Neural crest cell (in vitro differentiated cells): ENCODE measurements around the gene EPHA10. TPM values are rescaled to one million over a fixed set of nuclear protein-coding genes. Genes with fewer than 3 reads are reported as not detected.

ENCODE experiments used
- DNase-seq: peaks from one replicate; pipeline ENCODE4 v3.0.0; 2021; ENCODE audit warnings: low read depth, mixed read lengths, low spot score
- H3K27ac Mint-ChIP-seq: one replicate; pipeline ENCODE4 v1.8.0; 2021; ENCODE audit warnings: mild to moderate bottlenecking, mixed read lengths; ENCODE audit not compliant: unreplicated experiment
- H3K27me3 Mint-ChIP-seq: 2 replicates; pipeline ENCODE4 v1.8.0; 2021; ENCODE audit warnings: low read depth, mild to moderate bottlenecking, mixed read lengths
- H3K36me3 Mint-ChIP-seq: 2 replicates; pipeline ENCODE4 v1.8.0; 2021; ENCODE audit warnings: low read depth, mild to moderate bottlenecking, mixed read lengths
- H3K4me1 Mint-ChIP-seq: 2 replicates; pipeline ENCODE4 v1.8.0; 2021; ENCODE audit warnings: mixed read lengths
- H3K4me3 Mint-ChIP-seq: one replicate; pipeline ENCODE4 v1.8.0; 2021; ENCODE audit warnings: mild to moderate bottlenecking, mixed read lengths
- H3K9me3 Mint-ChIP-seq: 2 replicates; pipeline ENCODE4 v1.8.0; 2021; ENCODE audit warnings: mixed read lengths
- CTCF ChIP-seq: fragments of 200-600 bp; sonication (generic); conservative IDR thresholded peaks from 2 replicates; pipeline ENCODE4 v1.5.0; 2021; ENCODE audit warnings: antibody characterized with exemption, mild to moderate bottlenecking
- long read RNA-seq: library from polyadenylated mRNA; unstranded; transcript quantifications from one replicate; pipeline ENCODE4 v2.0.0, GENCODE V29; 2020
- total RNA-seq: library from RNA; stranded (reverse); gene quantifications from 2 replicates; pipeline ENCODE4 v1.2.1, GENCODE V29; 2021

The EPHA10 gene
- total RNA-seq: 0.63 and 0.77 TPM in 2 replicates
- long read RNA-seq: 0 reads

DNA sequence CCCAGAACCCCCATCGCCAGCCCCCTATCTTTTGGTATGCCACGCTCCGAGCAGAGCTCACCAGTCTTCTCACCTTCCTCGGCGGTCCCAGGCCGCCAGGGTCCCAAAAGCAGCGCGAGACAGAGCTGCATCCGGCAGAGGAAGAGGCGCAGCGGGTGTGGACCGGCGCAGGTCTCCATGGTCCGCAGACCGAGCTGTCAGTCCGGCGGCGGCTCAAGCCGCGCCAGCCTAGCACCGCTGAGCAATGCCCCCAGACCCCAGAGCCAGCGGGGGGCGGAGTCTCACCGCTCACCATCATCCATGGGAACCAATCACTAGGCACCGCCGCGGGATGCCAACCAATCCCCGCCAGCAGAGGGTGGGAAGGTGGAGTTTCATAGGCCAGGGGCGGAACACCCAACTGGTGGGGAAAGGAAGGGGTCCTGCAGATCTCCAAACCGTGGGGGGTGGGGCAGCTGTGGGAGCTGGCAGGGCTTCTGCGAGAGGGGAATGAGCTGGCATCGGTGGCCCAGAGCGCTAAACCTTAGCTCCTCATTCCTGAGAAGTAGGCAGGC, at the start of gene EPHA10:
Gene EPHA10, minus strand, starts transcription at position 233 of the 554 bp plus-strand sequence. Its CDS starts 54 bp downstream, at position 179.
- TF ChIP-seq CTCF: no peak
- no peaks in the 10 kb centered on the region for H3K9me3 Mint-ChIP-seq
- H3K4me3 Mint-ChIP-seq: peak within 1 kb of the TSS; percentile 80
- H3K27ac Mint-ChIP-seq: no peak within 1 kb of the TSS
- H3K4me1 Mint-ChIP-seq: peaks cover 15% of the 10 kb centered on the region
- DNase-seq: peak; percentile 35
- H3K27me3 Mint-ChIP-seq: peaks cover 86% of the 10 kb centered on the region
- H3K36me3 Mint-ChIP-seq: no peaks in the 10 kb centered on the region

GRCh38 chr1:37814252-37814651, 49.3 kb upstream of the EPHA10 start:
- H3K4me1 Mint-ChIP-seq: peaks cover 8% of the 10 kb centered on the region
- H3K36me3 Mint-ChIP-seq: peaks cover 3% of the 10 kb centered on the region
- no peaks in the 10 kb centered on the region for H3K27me3 Mint-ChIP-seq
- no peak for DNase-seq
- H3K4me3 Mint-ChIP-seq: no peak overlapping the region
- no peak for TF ChIP-seq CTCF
- H3K9me3 Mint-ChIP-seq: no peaks in the 10 kb centered on the region
- peak overlapping the region; percentile 63 for H3K27ac Mint-ChIP-seq

DNA sequence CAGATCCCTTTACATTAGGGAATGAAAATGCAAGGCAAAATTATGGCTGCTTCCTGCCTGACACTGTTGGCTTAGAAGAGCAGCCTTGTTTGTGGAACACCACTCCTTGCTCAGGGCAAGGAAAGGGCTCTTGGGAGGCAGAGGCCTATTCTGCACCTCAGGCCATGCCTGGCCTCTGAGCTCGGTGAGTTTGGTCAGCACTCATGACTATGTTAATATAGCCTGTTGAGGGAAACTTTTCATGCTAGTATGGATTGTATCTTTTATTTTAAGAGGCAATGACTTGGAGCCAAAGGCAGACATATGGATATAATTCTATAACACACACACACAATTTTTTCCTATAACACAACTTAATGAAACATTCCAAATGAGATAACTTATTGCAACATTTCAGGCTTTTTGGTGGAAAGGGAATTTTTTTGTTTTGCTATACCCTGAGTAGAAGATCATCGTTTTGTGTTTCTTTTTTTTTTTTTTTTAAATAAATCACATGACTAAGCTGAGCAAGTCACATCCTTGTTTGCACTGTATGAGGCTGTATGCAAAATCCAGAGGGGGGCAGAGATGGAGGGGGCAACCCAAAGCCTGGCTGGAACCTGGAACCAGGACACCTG, 48.7 kb upstream of the EPHA10 start:
- no peak for DNase-seq
- H3K36me3 Mint-ChIP-seq: peaks cover 3% of the 10 kb centered on the region
- peaks cover 13% of the 10 kb centered on the region for H3K4me1 Mint-ChIP-seq
- no peaks in the 10 kb centered on the region for H3K27me3 Mint-ChIP-seq
- no peak overlapping the region for H3K4me3 Mint-ChIP-seq
- no peak for TF ChIP-seq CTCF
- H3K27ac Mint-ChIP-seq: no peak overlapping the region
- no peaks in the 10 kb centered on the region for H3K9me3 Mint-ChIP-seq

GRCh38 chr1:37811027-37811655, 46.2 kb upstream of the EPHA10 start:
- H3K4me1 Mint-ChIP-seq: peaks cover 18% of the 10 kb centered on the region
- H3K9me3 Mint-ChIP-seq: no peaks in the 10 kb centered on the region
- DNase-seq: peak; percentile 74
- no peaks in the 10 kb centered on the region for H3K27me3 Mint-ChIP-seq
- H3K27ac Mint-ChIP-seq: no peak overlapping the region
- H3K4me3 Mint-ChIP-seq: peak overlapping the region; percentile 90
- peak; percentile 86 for TF ChIP-seq CTCF
- peaks cover 3% of the 10 kb centered on the region for H3K36me3 Mint-ChIP-seq

GRCh38 chr1:37809942-37810341, 45.0 kb upstream of the EPHA10 start:
- Mint-ChIP-seq H3K9me3 (no peaks in the 10 kb centered on the region), H3K4me1 (peaks cover 18% of the 10 kb centered on the region), H3K27me3 (no peaks in the 10 kb centered on the region), H3K4me3 (peak overlapping the region; percentile 27), H3K27ac (no peak overlapping the region), H3K36me3 (peaks cover 3% of the 10 kb centered on the region)
- DNase-seq: no peak
- TF ChIP-seq CTCF: no peak
